GM19397 (cell line): Measurements from ENCODE around the gene NEGR1.
A peak's percentile ranks its signal among the peaks of the same experiment; 100 is the strongest.

ENCODE experiments used
- ATAC-seq: cut with Tn5 transposase; IDR thresholded peaks from one replicate; pipeline ENCODE4 v1.9.1; 2021; ENCODE audit warnings: mild to moderate bottlenecking, moderate library complexity; ENCODE audit not compliant: unreplicated experiment

Gene NEGR1

GRCh38 chr1:71792264-71792663 is 490.1 kb downstream of the NEGR1 start:
- no peak for ATAC-seq

GRCh38 chr1:71788113-71788512 is 494.2 kb downstream of the NEGR1 start:
- ATAC-seq: no peak

GRCh38 chr1:71787699-71788098 is 494.6 kb downstream of the NEGR1 start:
- ATAC-seq: no peak

GRCh38 chr1:71786218-71786617 is 496.1 kb downstream of the NEGR1 start:
- no peak for ATAC-seq

GRCh38 chr1:71785450-71785849 is 496.9 kb downstream of the NEGR1 start:
- no peak for ATAC-seq

- no peak for ATAC-seq
These were observed 497.3 kb downstream of the NEGR1 start for GRCh38 chr1:71785000-71785399.

- ATAC-seq: no peak
These were observed 498.1 kb downstream of the NEGR1 start for GRCh38 chr1:71784241-71784640.

- ATAC-seq: no peak
These were observed 499.3 kb downstream of the NEGR1 start for GRCh38 chr1:71783071-71783470.

- no peak for ATAC-seq
These were observed 500.9 kb downstream of the NEGR1 start for GRCh38 chr1:71781450-71781849.

GRCh38 chr1:71780681-71781080 is 501.7 kb downstream of the NEGR1 start:
- peak; percentile 65 for ATAC-seq

GRCh38 chr1:71778940-71779339 is 503.4 kb downstream of the NEGR1 start:
- ATAC-seq: no peak

- ATAC-seq: no peak
These were observed 505.2 kb downstream of the NEGR1 start for GRCh38 chr1:71777094-71777493.

GRCh38 chr1:71774705-71775104 is 507.6 kb downstream of the NEGR1 start:
- ATAC-seq: no peak

GRCh38 chr1:71770121-71770520 is 512.2 kb downstream of the NEGR1 start:
- ATAC-seq: no peak

- ATAC-seq: no peak
These were observed 515.6 kb downstream of the NEGR1 start for GRCh38 chr1:71766748-71767147.

- no peak for ATAC-seq
These were observed 519.7 kb downstream of the NEGR1 start for GRCh38 chr1:71762514-71763255.

- no peak for ATAC-seq
These were observed 526.9 kb downstream of the NEGR1 start for GRCh38 chr1:71755441-71755840.

- ATAC-seq: no peak
These were observed 528.6 kb downstream of the NEGR1 start for GRCh38 chr1:71753746-71754145.

- ATAC-seq: no peak
These were observed 537.0 kb downstream of the NEGR1 start for GRCh38 chr1:71745326-71745725.

- ATAC-seq: no peak
These were observed 538.5 kb downstream of the NEGR1 start for GRCh38 chr1:71743862-71744261.

GRCh38 chr1:71738910-71739309 is 543.4 kb downstream of the NEGR1 start:
- no peak for ATAC-seq

- ATAC-seq: no peak
These were observed 544.1 kb downstream of the NEGR1 start for GRCh38 chr1:71738256-71738655.

GRCh38 chr1:71737768-71738167 is 544.6 kb downstream of the NEGR1 start:
- no peak for ATAC-seq
